Stomach (tissue), 4 donors: ENCODE data around the gene TPPP3.

Experiments used
- CTCF ChIP-seq, 7 experiments: fragments of 450-650 bp in 4 of 7; fragments of 200-600 bp in 3 of 7; sonication (generic) in 3 of 7; IDR thresholded peaks; one replicate each; pipeline ENCODE4 v1.5.1; 2016 to 2019; ENCODE audit warnings: antibody characterized with exemption in 7 of 7, control low read depth in 2 of 7, mild to moderate bottlenecking in 1 of 7
- EP300 ChIP-seq: sonication (generic); formaldehyde crosslinking; IDR thresholded peaks from one replicate; pipeline ENCODE4 v1.6.1; 2017; ENCODE audit warnings: antibody characterized with exemption
- POLR2A ChIP-seq, 4 donors: fragments of 450-650 bp; IDR thresholded peaks; one replicate each; pipeline ENCODE4 v1.6.1; 2016; ENCODE audit warnings: antibody characterized with exemption in 4 of 4, control low read depth in 2 of 4, mild to moderate bottlenecking in 1 of 4, moderate library complexity in 1 of 4

- TF ChIP-seq POLR2A (IDR thresholded peaks at IDR 0.05): no peak
- TF ChIP-seq CTCF (IDR thresholded peaks at IDR 0.05): no peak
- TF ChIP-seq EP300: no peak
Measured at GRCh38 chr16:67350324-67350723, 43.0 kb downstream of the TPPP3 start.
